Urinary bladder (tissue), 4 donors: ENCODE measurements around the gene NLRC3. TPM values are rescaled to one million over a fixed set of nuclear protein-coding genes. Genes with fewer than 3 reads are reported as not detected.
"Not testable (repeated sequence)": the region's sequence is repeated elsewhere in the genome, so short reads cannot be mapped to it uniquely, and the experiment has no call there.

Source experiments
- DNase-seq: peaks from one replicate; pipeline ENCODE4 v3.0.0-alpha.2; 2015; ENCODE audit errors: extremely low spot score
- H3K27ac ChIP-seq: one replicate; pipeline ENCODE4 v1.5.1; 2013; ENCODE audit warnings: low read depth, mild to moderate bottlenecking, moderate library complexity
- H3K36me3 ChIP-seq: one replicate; pipeline ENCODE4 v1.6.1; 2013; ENCODE audit warnings: mild to moderate bottlenecking, moderate library complexity; ENCODE audit not compliant: insufficient read depth
- H3K4me1 ChIP-seq: one replicate; pipeline ENCODE4 v1.6.1; 2013; ENCODE audit warnings: mild to moderate bottlenecking, moderate library complexity; ENCODE audit not compliant: insufficient read depth
- H3K4me3 ChIP-seq: one replicate; pipeline ENCODE4 v1.5.1; 2013; ENCODE audit warnings: low read depth, low read length
- WGBS: extraction: QIAGEN DNeasy Blood & Tissue Kit; methylation state at CpG from one replicate; pipeline ENCODE4 v1.1.7; 2013; 5-methylcytosine and 5-hydroxymethylcytosine counted together
- polyA plus RNA-seq: library from polyadenylated mRNA; stranded (reverse); fragments of 200-250 nt; gene quantifications from one replicate; pipeline ENCODE4 v1.2.3, GENCODE V29; 2013
- total RNA-seq: library from RNA; depleted of rRNA; stranded (reverse); fragments of >200 nt; gene quantifications from one replicate; pipeline ENCODE4 v1.2.3, GENCODE V29; 2014
- donor health status: healthy with polysubstance abuse.
- donor health status: healthy.

The NLRC3 gene, protein sequence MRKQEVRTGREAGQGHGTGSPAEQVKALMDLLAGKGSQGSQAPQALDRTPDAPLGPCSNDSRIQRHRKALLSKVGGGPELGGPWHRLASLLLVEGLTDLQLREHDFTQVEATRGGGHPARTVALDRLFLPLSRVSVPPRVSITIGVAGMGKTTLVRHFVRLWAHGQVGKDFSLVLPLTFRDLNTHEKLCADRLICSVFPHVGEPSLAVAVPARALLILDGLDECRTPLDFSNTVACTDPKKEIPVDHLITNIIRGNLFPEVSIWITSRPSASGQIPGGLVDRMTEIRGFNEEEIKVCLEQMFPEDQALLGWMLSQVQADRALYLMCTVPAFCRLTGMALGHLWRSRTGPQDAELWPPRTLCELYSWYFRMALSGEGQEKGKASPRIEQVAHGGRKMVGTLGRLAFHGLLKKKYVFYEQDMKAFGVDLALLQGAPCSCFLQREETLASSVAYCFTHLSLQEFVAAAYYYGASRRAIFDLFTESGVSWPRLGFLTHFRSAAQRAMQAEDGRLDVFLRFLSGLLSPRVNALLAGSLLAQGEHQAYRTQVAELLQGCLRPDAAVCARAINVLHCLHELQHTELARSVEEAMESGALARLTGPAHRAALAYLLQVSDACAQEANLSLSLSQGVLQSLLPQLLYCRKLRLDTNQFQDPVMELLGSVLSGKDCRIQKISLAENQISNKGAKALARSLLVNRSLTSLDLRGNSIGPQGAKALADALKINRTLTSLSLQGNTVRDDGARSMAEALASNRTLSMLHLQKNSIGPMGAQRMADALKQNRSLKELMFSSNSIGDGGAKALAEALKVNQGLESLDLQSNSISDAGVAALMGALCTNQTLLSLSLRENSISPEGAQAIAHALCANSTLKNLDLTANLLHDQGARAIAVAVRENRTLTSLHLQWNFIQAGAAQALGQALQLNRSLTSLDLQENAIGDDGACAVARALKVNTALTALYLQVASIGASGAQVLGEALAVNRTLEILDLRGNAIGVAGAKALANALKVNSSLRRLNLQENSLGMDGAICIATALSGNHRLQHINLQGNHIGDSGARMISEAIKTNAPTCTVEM
- total RNA-seq (1.2 TPM), polyA plus RNA-seq (0.49 TPM)

DNA sequence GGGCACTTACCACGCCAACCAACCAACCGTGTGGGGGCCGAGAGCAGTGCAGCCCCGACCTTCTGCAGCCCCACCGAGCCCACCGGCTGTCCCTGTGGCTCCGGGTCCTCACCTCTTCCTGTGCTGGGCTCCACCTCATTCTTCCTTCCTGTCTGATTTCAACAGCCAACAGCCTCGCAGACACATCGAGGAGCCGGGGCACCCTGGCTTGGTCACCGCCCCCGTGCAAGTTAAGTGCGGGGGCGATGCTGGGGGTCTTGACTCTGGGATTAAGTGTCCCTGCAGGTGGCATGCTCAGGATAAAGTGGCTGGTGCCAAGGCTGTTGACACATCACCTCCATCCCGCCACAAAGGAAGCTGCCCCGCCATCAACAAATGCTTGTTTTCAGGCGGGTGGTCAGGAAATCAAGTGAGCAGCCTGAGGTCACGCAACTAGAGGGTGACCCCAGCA is at the start of gene NLRC3:
TSS of gene NLRC3 (minus strand) at position 102 of the 451 bp plus-strand sequence. CDS start 12,367 bp downstream, outside the sequence.
- DNase-seq, result no peak
- Histone ChIP-seq H3K36me3 (no peaks in the 10 kb centered on the region), H3K4me1 (no peaks in the 10 kb centered on the region), H3K4me3 (peak within 1 kb of the TSS; percentile 25), H3K27ac (no peak within 1 kb of the TSS)
- 57% methylated on average over 18 of the region's 18 CpGs for WGBS

DNA sequence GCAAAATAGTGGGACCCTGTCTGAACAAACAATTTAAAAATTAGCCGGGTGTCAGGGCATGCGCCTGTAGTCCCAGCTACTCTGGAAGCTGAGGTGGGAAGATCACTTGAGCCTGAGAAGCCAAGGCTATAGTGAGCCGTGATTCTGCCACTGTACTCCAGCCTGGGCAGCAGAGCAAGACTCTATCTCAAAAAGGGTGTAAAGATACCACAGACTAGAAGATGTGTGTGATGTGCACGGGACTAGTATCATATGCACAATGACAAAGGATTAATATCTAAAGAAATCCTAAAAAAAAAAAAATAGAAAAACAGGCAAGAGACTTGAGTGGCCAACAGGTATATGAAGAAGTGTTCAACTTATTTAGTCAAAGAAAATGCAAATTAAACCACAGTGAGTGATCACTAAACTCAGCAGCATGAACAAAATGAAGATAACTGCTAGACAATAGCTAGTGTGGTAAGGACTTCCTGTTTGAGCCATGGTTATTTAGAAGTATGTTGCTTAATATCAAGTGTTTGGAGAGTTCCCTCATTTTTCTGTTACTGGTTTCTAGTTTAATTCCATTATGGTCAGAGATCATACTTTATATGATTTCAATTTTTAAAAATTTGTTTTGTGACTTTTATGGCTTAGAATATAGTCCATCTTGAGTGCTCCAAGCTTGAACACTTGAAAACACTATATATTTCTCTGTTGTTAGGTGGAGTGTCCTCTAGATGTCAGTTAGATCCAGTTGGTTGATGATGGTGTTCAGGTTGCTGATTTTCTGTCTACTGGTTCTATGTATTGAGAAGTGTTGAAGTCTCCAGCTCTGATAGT is 48.9 kb upstream of the NLRC3 start:
- WGBS, result 83% methylated on average over 4 of the region's 4 CpGs
- no peak overlapping the region for H3K4me3 ChIP-seq
- H3K36me3 ChIP-seq, result no peaks in the 10 kb centered on the region
- no peak for DNase-seq
- no peaks in the 10 kb centered on the region for H3K4me1 ChIP-seq
- no peak overlapping the region for H3K27ac ChIP-seq

- 94% methylated on average over 5 of the region's 5 CpGs for WGBS
Observed at GRCh38 chr16:3625331-3625730, 48.1 kb upstream of the NLRC3 start.

GRCh38 chr16:3623642-3624041 is 46.4 kb upstream of the NLRC3 start:
- Histone ChIP-seq H3K4me1 (no peaks in the 10 kb centered on the region), H3K27ac (no peak overlapping the region), H3K36me3 (no peaks in the 10 kb centered on the region), H3K4me3 (no peak overlapping the region)
- no peak for DNase-seq
- 92% methylated on average over 3 of the region's 3 CpGs for WGBS

More at GRCh38 chr16:3625331-3625730, 48.1 kb upstream of the NLRC3 start:
- no peak overlapping the region for H3K27ac ChIP-seq
- H3K36me3 ChIP-seq, result no peaks in the 10 kb centered on the region
- no peak overlapping the region for H3K4me3 ChIP-seq
- H3K4me1 ChIP-seq, result no peaks in the 10 kb centered on the region
- no peak for DNase-seq

- no peak overlapping the region for H3K4me3 ChIP-seq
- H3K27ac ChIP-seq, result no peak overlapping the region
- 84% methylated on average over 3 of the region's 3 CpGs for WGBS
- no peaks in the 10 kb centered on the region for H3K4me1 ChIP-seq
- H3K36me3 ChIP-seq, result no peaks in the 10 kb centered on the region
- no peak for DNase-seq
Observed at GRCh38 chr16:3618769-3619141, 41.6 kb upstream of the NLRC3 start.

GRCh38 chr16:3612510-3613466 is 35.6 kb upstream of the NLRC3 start:
- no peaks in the 10 kb centered on the region for H3K36me3 ChIP-seq
- no peaks in the 10 kb centered on the region for H3K4me1 ChIP-seq
- H3K4me3 ChIP-seq, result peak overlapping the region; percentile 62
- WGBS, result 70% methylated on average over 34 of the region's 34 CpGs
- no peak overlapping the region for H3K27ac ChIP-seq
- DNase-seq, result no peak

DNA sequence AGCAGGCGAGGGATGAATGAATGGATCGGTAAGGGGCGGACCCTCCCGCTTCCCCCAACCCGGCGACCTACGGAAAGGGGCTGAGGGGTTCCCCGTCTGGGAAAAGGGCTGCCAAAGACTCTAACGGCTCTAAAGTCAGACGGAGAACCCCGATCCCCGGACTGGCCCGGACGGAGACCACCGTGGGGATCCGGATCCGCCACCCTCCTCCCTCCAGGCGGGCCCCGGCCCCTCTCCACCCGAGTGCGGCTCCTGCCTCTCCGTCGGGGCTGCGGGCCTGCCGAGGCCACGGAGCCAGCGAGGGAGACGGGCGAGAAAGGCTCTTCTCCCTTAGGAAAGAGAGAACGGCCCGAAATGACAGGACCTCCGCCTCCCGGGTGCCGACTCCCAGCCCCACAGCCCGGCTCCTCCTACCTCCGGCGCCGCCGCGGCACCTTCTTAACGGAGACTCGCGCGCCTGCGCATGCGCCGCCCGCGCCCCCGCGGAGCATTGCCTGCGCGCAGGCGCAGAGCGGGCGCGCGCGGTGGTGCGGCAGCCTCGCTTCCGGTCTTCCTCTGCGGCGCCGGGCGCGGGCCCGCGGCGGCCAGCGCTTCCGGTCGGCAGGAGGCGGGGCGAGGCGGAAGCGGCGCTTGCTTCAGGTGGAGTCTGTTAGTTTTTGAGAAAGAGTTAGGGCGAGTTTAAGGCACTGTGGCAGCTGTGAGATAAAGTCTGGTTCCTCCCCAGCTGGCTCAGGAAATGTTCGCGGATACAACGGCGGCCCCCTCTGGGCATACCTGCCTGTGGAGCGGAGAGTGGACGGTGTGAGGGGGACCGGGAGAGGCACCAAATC is 34.2 kb upstream of the NLRC3 start, which contains the start of gene SLX4:
TSS of gene SLX4 (minus strand) at position 461 of the 830 bp plus-strand sequence. CDS start 2,642 bp downstream, outside the sequence.
- under 1% methylated on average over 86 of the region's 86 CpGs for WGBS

GRCh38 chr16:3610698-3611145 is 33.5 kb upstream of the NLRC3 start:
- peak overlapping the region; percentile 64 for H3K27ac ChIP-seq
- peak overlapping the region; percentile 62 for H3K4me3 ChIP-seq
- no peaks in the 10 kb centered on the region for H3K36me3 ChIP-seq
- no peaks in the 10 kb centered on the region for H3K4me1 ChIP-seq
- no peak for DNase-seq
- 3% methylated on average over 10 of the region's 10 CpGs for WGBS

More for the DNA sequence above, 34.2 kb upstream of the NLRC3 start, which contains the start of gene SLX4:
- peak; percentile 65 for DNase-seq
- no peaks in the 10 kb centered on the region for H3K4me1 ChIP-seq
- peak within 1 kb of the TSS; percentile 64 for H3K27ac ChIP-seq
- peak within 1 kb of the TSS; percentile 62 for H3K4me3 ChIP-seq
- no peaks in the 10 kb centered on the region for H3K36me3 ChIP-seq

DNA sequence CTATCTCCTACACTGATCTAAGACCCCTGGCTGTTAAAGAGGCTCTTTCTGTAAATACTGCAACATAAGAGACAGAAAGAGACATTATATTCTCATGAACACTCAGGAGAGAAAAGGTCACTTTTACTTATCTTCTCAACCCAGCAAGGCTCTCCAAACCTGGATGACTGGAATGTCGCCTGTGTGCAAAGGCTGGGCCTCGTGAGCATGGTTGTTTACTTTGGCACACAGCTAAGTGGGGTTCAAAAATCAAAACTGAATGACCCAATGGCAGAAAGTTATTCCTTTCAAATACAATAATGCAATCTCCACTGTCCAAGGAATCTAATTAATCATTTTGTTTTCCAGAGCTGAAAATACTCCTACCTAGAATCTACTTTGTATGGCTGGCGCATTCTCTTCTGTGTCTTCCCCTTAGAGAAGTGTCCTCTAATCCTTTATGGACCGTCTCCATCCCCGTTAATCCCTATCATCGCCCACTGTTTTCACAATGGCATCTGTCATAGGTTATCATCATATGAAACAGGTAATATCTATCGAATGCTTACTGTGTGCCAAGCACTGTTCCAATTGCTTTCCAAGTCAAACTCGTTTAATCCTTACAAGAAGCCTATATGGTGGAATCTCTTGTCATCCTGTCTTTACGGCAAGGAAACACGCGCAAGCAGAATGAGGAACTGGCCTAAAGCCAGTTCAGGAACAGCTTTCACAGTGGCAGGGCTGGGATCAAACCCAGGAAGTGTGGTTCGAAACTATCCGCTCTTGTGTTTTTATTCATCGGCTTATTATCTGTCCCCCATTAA is 32.9 kb upstream of the NLRC3 start:
- WGBS, result 58% methylated on average over 14 of the region's 14 CpGs
- no peak overlapping the region for H3K4me3 ChIP-seq
- DNase-seq, result no peak

DNA sequence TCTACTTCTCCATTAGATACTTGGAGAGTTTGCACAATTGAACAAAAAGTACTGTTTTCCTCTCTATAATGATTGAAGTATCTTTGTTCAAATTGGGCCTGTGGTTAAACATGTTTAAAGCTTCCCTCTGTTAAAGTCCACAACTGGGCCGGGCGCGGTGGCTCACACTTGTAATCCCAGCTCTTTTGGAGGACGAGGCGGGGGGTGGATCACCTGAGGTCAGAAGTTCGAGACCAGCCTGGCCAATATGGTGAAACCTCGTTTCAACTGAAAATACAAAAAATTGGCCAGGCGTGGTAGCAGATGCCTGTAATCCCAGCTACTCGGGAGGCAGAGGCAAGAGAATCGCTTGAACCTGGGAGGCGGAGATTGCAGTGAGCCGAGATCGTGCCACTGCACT is 31.8 kb upstream of the NLRC3 start:
- not testable (repeated sequence) for H3K4me1 ChIP-seq, H3K27ac ChIP-seq, DNase-seq, H3K36me3 ChIP-seq, H3K4me3 ChIP-seq
- WGBS, result 94% methylated on average over 13 of the region's 13 CpGs

More for the DNA sequence above, 32.9 kb upstream of the NLRC3 start:
- Histone ChIP-seq H3K27ac (no peak overlapping the region), H3K4me1 (no peaks in the 10 kb centered on the region), H3K36me3 (no peaks in the 10 kb centered on the region)

GRCh38 chr16:3608069-3608468 is 30.9 kb upstream of the NLRC3 start:
- Histone ChIP-seq H3K36me3 (no peaks in the 10 kb centered on the region), H3K4me1 (no peaks in the 10 kb centered on the region), H3K4me3 (no peak overlapping the region), H3K27ac (no peak overlapping the region)
- DNase-seq, result no peak
- whole genome bisulfite sequencing, result 84% methylated on average over 5 of the region's 5 CpGs
